Activated naive CD8-positive, alpha-beta T cell treated with anti-CD3 and anti-CD28 coated beads, Interleukin-2, amount 50 U/mL, for 24 hours (primary cell): Measurements from ENCODE around the gene GMPS.
A peak's percentile ranks its signal among the peaks of the same experiment; 100 is the strongest.
"Not testable (repeated sequence)": the region's sequence is repeated elsewhere in the genome, so short reads cannot be mapped to it uniquely, and the experiment has no call there.

ENCODE experiments used
- ATAC-seq: fragments of 150-1000 bp; cut with Tn5 transposase; one replicate; pipeline ENCODE4 v1.10.0; 2021
- DNase-seq: peaks from one replicate; pipeline ENCODE4 v3.0.0; 2021
- H3K27ac Mint-ChIP-seq: one replicate; pipeline ENCODE4 v1.8.0; 2021; ENCODE audit warnings: mild to moderate bottlenecking, mixed read lengths
- H3K27me3 Mint-ChIP-seq: one replicate; pipeline ENCODE4 v1.8.0; 2021; ENCODE audit warnings: mixed read lengths
- H3K36me3 Mint-ChIP-seq: one replicate; pipeline ENCODE4 v1.8.0; 2021; ENCODE audit warnings: low read depth, mixed read lengths
- H3K4me1 Mint-ChIP-seq: one replicate; pipeline ENCODE4 v1.8.0; 2021; ENCODE audit warnings: mixed read lengths
- H3K4me3 Mint-ChIP-seq: one replicate; pipeline ENCODE4 v1.8.0; 2021; ENCODE audit warnings: mild to moderate bottlenecking, moderate library complexity, mixed read lengths
- H3K9me3 Mint-ChIP-seq: one replicate; pipeline ENCODE4 v1.8.0; 2021; ENCODE audit warnings: mixed read lengths

GMPS gene

DNA sequence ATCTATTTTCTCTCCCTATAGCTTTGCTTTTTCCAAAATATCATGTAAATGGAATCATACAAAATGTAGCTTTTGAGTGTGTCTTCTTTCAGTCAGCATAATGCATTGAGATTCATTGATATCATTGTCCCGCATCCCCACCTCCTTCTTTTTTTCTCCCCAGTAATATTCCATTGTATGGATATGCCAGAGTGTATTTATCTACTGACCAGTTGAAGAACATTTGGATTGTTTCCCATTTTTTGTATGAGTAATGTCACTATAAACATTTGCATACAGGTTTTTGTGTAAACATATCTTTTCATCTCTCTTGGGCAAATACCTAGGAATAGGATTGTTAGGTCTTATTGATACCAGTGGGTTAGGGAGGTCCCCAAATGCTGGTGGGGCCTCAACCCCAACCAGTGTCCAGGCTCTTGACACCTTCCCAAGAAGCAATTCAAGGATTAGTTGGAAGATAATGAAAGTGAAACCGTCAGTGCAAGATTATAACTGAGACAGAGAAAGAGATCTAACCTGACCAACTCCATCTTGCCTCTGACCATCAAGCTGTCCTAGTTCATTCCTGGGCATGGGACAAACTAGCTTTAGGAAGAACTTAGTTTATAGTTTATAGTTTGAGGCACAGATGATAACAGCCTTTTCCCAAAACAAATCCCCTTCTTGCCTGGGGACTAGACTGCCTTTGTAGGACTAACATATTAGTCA lies 8.8 kb upstream of the GMPS start:
- H3K4me3 Mint-ChIP-seq: no peak overlapping the region
- no peaks in the 10 kb centered on the region for H3K27me3 Mint-ChIP-seq
- H3K27ac Mint-ChIP-seq: peak overlapping the region; percentile 79
- no peak for DNase-seq
- H3K36me3 Mint-ChIP-seq: no peaks in the 10 kb centered on the region
- no peaks in the 10 kb centered on the region for H3K9me3 Mint-ChIP-seq
- H3K4me1 Mint-ChIP-seq: peaks cover 26% of the 10 kb centered on the region
- ATAC-seq: no peak

- H3K9me3 Mint-ChIP-seq, H3K27me3 Mint-ChIP-seq, H3K36me3 Mint-ChIP-seq: not testable (repeated sequence)
- H3K27ac Mint-ChIP-seq: peak overlapping the region; percentile 79
- DNase-seq: peak; percentile 50
- peak overlapping the region; percentile 40 for H3K4me3 Mint-ChIP-seq
- ATAC-seq: peak; percentile 97
- peaks cover 26% of the 10 kb centered on the region for H3K4me1 Mint-ChIP-seq
Measured at GRCh38 chr3:155862290-155862982, 8.0 kb upstream of the GMPS start.

GRCh38 chr3:155863072-155863784 lies 7.2 kb upstream of the GMPS start:
- ATAC-seq: no peak
- H3K27ac Mint-ChIP-seq: peak overlapping the region; percentile 79
- H3K4me1 Mint-ChIP-seq: peaks cover 26% of the 10 kb centered on the region
- H3K9me3 Mint-ChIP-seq: no peaks in the 10 kb centered on the region
- H3K4me3 Mint-ChIP-seq: no peak overlapping the region
- H3K36me3 Mint-ChIP-seq: no peaks in the 10 kb centered on the region
- no peaks in the 10 kb centered on the region for H3K27me3 Mint-ChIP-seq
- DNase-seq: no peak

DNA sequence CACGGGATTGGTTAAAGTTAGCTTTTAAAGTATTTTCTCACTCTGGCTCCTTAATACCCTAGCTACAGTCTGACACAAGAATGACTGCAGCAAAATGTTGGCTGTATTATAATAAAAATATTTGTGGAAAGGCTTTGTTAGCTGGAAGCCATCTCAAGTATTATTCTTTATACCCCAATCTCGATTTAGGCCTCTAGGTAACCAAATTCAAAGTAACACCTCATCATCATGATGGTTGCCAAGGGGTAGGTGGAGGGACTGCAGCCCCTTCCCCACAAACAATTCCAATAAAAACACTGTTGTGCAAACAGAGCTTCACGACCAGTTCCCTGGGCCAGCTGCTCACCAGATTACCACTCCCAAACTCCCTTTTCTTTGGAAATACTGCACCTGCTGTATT lies 759 bp upstream of the GMPS start:
- Mint-ChIP-seq H3K27me3 (no peaks in the 10 kb centered on the region), H3K4me1 (peaks cover 28% of the 10 kb centered on the region), H3K9me3 (no peaks in the 10 kb centered on the region), H3K4me3 (peak overlapping the region; percentile 84), H3K36me3 (peaks cover 7% of the 10 kb centered on the region), H3K27ac (peak overlapping the region; percentile 88)
- no peak for ATAC-seq
- DNase-seq: no peak

DNA sequence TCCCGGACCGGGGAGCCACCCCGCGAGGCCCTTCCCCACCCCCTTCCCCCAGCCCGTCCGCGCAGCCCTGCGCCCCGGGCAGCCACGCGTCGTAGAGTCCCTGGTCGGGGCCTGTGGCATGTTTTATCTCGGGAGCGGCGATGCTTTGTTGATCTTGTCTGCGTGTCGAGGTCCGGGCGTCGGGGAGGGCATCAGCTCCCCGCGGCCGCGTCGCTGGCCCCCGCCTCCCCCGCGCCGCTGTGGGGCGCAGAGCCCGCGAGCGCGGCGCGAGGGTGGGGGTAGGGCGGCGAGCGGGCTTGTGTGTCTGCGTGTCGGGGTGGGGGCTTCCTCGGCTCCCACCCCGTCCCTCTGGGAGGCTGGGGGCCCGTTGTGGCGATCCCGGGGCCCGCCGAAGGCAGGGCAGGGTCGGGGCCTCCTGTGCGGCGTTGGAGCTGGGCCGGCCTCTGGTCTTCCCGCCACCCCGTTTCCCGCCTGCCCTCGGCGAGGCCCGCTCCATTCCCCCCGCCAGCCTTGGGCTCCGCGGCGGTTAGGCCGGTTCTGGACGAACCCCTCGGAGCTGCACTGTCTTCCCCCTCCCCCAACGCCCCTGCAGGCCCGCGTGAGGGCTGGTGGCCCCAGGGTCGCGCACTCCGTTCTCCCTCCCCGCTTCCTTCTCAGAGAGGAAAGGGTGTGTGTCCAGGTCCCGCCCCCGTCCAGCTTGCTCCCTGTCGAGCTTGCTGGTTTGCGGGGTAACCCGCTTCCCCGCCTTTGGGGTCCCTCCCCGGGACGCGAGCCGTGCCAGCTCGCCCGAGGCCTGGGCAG lies 695 bp downstream of the GMPS start:
- H3K36me3 Mint-ChIP-seq: peaks cover 7% of the 10 kb centered on the region
- H3K27ac Mint-ChIP-seq: peak overlapping the region; percentile 92
- peak; percentile 17 for ATAC-seq
- DNase-seq: peak; percentile 57
- H3K4me1 Mint-ChIP-seq: peaks cover 34% of the 10 kb centered on the region
- H3K9me3 Mint-ChIP-seq: no peaks in the 10 kb centered on the region
- H3K27me3 Mint-ChIP-seq: no peaks in the 10 kb centered on the region
- peak overlapping the region; percentile 99 for H3K4me3 Mint-ChIP-seq

DNA sequence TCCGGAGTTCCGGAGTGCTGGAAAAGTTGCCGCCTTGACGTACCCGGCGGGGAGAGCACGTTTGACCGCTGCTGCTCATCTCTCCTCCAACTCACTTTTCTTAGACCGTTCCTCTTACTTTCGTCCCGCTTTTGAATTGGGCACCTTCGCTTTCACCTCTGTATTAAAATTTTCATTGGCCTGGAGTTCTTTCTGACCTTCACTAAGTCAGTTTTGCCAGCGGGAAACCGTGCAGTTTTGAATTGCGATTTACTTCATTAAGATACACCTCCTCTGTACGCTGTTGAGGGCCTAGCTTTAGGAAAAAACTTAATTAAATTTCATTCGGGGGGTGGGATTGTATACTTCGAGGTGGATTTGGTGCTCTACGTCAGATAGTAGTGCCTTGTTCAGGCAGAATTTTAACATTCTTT lies 1.3 kb downstream of the GMPS start:
- Mint-ChIP-seq H3K36me3 (peaks cover 7% of the 10 kb centered on the region), H3K9me3 (no peaks in the 10 kb centered on the region), H3K4me3 (peak overlapping the region; percentile 99), H3K27me3 (no peaks in the 10 kb centered on the region), H3K4me1 (peaks cover 38% of the 10 kb centered on the region), H3K27ac (peak overlapping the region; percentile 92)
- ATAC-seq (no peak), DNase-seq (no peak)

DNA sequence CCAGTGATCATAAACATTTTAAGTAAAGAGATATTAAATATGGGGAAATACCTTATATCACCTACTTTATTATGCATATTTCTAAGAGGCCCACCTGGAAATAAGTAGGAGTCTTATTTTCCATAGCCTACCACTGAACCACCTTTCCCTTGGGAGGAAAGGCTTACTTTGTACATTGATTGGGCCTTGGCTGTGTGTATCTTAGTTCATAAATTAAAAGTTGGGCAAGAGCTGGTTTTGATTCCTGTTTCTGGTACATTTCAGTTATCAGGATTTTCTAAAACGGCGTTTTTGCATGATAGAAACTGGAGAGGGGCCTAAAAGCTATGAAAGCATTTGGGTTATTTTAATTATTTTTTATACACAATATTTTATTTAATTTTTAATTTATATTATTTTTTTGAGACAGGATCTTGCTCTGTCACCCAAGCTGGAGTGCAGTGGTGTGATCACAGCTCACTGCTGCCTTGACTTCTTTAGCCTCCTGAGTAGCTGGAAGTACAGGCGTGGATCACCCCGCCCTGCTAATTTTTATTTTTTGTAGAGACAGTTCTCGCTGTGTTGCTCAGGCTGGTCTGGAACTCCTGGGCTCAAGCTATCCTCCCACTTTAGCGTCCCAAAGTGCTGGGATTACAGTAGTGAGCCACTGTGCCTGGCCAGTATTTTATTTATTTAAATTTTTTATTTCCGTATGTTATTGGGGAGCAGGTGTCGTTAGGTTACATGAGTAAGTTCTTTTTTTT lies 2.6 kb downstream of the GMPS start:
- H3K27me3 Mint-ChIP-seq: no peaks in the 10 kb centered on the region
- H3K9me3 Mint-ChIP-seq: no peaks in the 10 kb centered on the region
- H3K4me1 Mint-ChIP-seq: peaks cover 51% of the 10 kb centered on the region
- ATAC-seq (no peak), DNase-seq (no peak)
- peak overlapping the region; percentile 27 for H3K27ac Mint-ChIP-seq
- peaks cover 7% of the 10 kb centered on the region for H3K36me3 Mint-ChIP-seq
- peak overlapping the region; percentile 99 for H3K4me3 Mint-ChIP-seq

DNA sequence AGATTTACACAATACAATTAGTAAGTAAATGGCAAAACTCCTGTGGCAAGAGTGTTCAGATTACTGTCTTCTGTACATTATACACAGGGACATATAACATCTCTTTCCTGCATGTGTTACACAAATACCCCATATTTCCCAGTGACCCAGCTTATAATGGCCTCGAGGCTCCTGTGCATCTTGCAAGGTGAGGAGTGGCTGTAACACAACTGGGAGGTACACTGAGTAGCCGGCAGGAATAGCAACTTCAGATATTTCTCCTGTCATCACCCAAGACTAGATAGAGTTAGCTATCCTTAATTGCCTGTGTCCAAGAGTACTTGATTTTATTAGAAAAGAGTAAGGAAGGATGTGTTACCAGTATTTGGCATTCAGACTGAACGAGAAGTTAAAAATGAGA lies 5.6 kb downstream of the GMPS start:
- peaks cover 7% of the 10 kb centered on the region for H3K36me3 Mint-ChIP-seq
- no peak overlapping the region for H3K4me3 Mint-ChIP-seq
- no peak overlapping the region for H3K27ac Mint-ChIP-seq
- no peaks in the 10 kb centered on the region for H3K27me3 Mint-ChIP-seq
- DNase-seq (no peak), ATAC-seq (no peak)
- H3K9me3 Mint-ChIP-seq: no peaks in the 10 kb centered on the region
- H3K4me1 Mint-ChIP-seq: peaks cover 71% of the 10 kb centered on the region

DNA sequence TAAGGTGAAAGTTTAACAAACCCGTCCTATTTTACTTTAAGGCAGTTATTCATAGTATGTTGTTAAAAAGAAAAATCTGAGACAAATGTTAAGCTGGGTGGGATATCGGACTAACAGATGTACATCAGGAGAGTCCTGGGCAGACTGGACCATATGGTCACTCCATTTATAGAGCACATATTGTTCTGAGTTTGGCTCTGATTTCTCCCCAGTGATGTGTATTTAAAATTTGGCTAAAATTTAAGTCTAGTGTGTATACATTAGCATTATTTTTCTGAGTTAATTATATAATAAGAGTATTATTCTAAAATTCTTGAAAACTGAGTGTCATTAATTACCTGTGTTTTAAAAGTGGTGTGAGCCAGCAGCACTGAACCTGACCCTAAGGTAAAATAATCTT lies 6.1 kb downstream of the GMPS start:
- H3K4me3 Mint-ChIP-seq: no peak overlapping the region
- H3K9me3 Mint-ChIP-seq: no peaks in the 10 kb centered on the region
- DNase-seq (no peak), ATAC-seq (no peak)
- peaks cover 75% of the 10 kb centered on the region for H3K4me1 Mint-ChIP-seq
- H3K27ac Mint-ChIP-seq: no peak overlapping the region
- H3K27me3 Mint-ChIP-seq: no peaks in the 10 kb centered on the region
- H3K36me3 Mint-ChIP-seq: peaks cover 7% of the 10 kb centered on the region

- no peak for DNase-seq
- H3K4me3 Mint-ChIP-seq: no peak overlapping the region
- H3K9me3 Mint-ChIP-seq: no peaks in the 10 kb centered on the region
- no peak for ATAC-seq
- peaks cover 4% of the 10 kb centered on the region for H3K36me3 Mint-ChIP-seq
- no peak overlapping the region for H3K27ac Mint-ChIP-seq
- H3K27me3 Mint-ChIP-seq: no peaks in the 10 kb centered on the region
- H3K4me1 Mint-ChIP-seq: peaks cover 65% of the 10 kb centered on the region
Measured at GRCh38 chr3:155880286-155880685, 9.8 kb downstream of the GMPS start.

- Mint-ChIP-seq H3K27me3 (no peaks in the 10 kb centered on the region), H3K36me3 (peaks cover 7% of the 10 kb centered on the region), H3K27ac (no peak overlapping the region), H3K9me3 (no peaks in the 10 kb centered on the region), H3K4me3 (no peak overlapping the region), H3K4me1 (peaks cover 54% of the 10 kb centered on the region)
- ATAC-seq: no peak
- no peak for DNase-seq
Measured at GRCh38 chr3:155884292-155884691, 13.8 kb downstream of the GMPS start.

DNA sequence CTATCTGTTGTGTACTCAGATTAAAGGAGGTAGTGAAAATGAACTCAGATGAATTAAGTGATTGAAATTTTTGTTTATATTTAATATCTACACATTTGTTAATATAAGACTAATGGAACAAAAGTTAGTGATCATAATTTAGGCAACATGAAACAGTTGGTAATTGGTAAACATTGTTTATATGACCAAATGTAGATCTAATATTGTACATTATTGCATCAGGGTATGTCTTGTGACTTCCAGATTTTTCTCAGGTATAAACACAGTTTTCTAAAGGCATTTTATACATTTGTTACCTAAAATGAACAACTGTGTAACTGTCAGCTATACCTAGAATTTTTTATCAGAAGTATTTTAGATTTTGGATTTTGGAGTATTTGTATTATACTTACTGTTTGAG lies 14.8 kb downstream of the GMPS start:
- H3K36me3 Mint-ChIP-seq: peaks cover 7% of the 10 kb centered on the region
- no peaks in the 10 kb centered on the region for H3K9me3 Mint-ChIP-seq
- ATAC-seq (no peak), DNase-seq (no peak)
- no peak overlapping the region for H3K27ac Mint-ChIP-seq
- H3K4me1 Mint-ChIP-seq: peaks cover 50% of the 10 kb centered on the region
- H3K27me3 Mint-ChIP-seq: no peaks in the 10 kb centered on the region
- no peak overlapping the region for H3K4me3 Mint-ChIP-seq

DNA sequence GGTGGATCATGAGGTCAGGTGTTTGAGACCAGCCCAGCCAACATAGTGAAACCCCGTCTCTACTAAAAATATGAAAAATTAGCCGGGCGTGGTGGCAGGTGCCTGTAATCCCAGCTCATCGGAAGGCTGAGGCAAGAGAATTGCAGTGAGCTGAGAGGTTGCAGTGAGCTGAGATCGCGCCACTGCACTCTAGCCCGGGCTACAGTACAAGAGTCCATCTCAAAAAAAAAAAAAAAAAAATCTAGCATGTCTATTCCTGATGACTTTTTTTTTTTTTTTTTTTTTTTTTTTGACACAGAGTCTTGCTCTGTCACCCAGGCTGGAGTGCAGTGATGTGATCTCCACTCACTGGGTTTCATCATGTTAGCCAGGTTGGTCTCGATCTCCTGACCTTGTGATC lies 15.9 kb downstream of the GMPS start:
- not testable (repeated sequence) for H3K9me3 Mint-ChIP-seq, ATAC-seq, H3K4me3 Mint-ChIP-seq, DNase-seq, H3K27ac Mint-ChIP-seq, H3K27me3 Mint-ChIP-seq
- Mint-ChIP-seq H3K36me3 (peaks cover 10% of the 10 kb centered on the region), H3K4me1 (peaks cover 49% of the 10 kb centered on the region)

DNA sequence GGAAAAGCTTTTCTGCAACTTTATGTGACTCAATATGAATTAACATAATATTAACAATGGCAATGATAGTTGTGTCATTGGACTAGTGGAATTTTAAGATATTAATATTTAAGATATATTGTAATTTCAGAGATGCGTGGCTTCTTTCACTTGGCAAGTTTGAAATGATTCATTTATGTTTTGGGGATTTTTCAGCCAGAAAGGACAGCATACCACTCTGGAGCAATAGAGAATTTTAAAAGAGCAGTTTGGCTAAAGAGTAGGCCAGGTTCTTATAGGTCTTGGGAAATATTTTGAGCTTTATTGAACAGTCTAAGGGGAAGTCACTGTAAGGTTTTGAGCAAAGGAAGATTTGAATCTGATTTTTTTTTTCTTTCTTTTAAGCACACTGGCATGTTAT lies 16.5 kb downstream of the GMPS start:
- H3K9me3 Mint-ChIP-seq: no peaks in the 10 kb centered on the region
- ATAC-seq (peak; percentile 12), DNase-seq (no peak)
- peak overlapping the region; percentile 56 for H3K27ac Mint-ChIP-seq
- H3K4me1 Mint-ChIP-seq: peaks cover 43% of the 10 kb centered on the region
- peaks cover 10% of the 10 kb centered on the region for H3K36me3 Mint-ChIP-seq
- no peak overlapping the region for H3K4me3 Mint-ChIP-seq
- H3K27me3 Mint-ChIP-seq: no peaks in the 10 kb centered on the region
